RWPE2 (cell line): ENCODE results near the gene LDB2.

Experiments used
- ATAC-seq: fragments of 200-7000 bp; cut with Tn5 transposase; 3 replicates; pipeline ENCODE4 v1.9.1; 2021; ENCODE audit warnings: low read depth
- DNase-seq: peaks from one replicate; pipeline ENCODE4 v3.0.0-alpha.2; 2020; ENCODE audit warnings: low spot score
- H3K27ac ChIP-seq: fragments of 450-650 bp; 2 replicates; pipeline ENCODE4 v1.5.1; 2017; ENCODE audit warnings: mild to moderate bottlenecking; ENCODE audit not compliant: poor library complexity, severe bottlenecking
- H3K27me3 ChIP-seq: fragments of 250-450 bp; sonication (Bioruptor Pico); 2 replicates; pipeline ENCODE4 v1.5.1; 2021; ENCODE audit warnings: mild to moderate bottlenecking, moderate library complexity; ENCODE audit not compliant: insufficient read depth, poor library complexity, severe bottlenecking
- H3K36me3 ChIP-seq: fragments of 250-450 bp; sonication (Bioruptor Pico); 2 replicates; pipeline ENCODE4 v1.5.1; 2020; ENCODE audit warnings: low read depth, mild to moderate bottlenecking, moderate library complexity
- H3K4me1 ChIP-seq: fragments of 250-450 bp; sonication (Bioruptor Pico); 2 replicates; pipeline ENCODE4 v1.5.1; 2021; ENCODE audit warnings: mild to moderate bottlenecking, moderate library complexity; ENCODE audit not compliant: insufficient read depth, poor library complexity, severe bottlenecking
- H3K4me3 ChIP-seq: fragments of 250-450 bp; sonication (Bioruptor Pico); 2 replicates; pipeline ENCODE4 v1.5.1; 2021; ENCODE audit warnings: mild to moderate bottlenecking, moderate library complexity; ENCODE audit not compliant: severe bottlenecking
- H3K9me3 ChIP-seq: fragments of 250-450 bp; sonication (Bioruptor Pico); 2 replicates; pipeline ENCODE4 v1.5.1; 2021; ENCODE audit warnings: mild to moderate bottlenecking, moderate library complexity; ENCODE audit not compliant: severe bottlenecking
- TF ChIP-seq, protein P1 (sequence below): fragments of 450-650 bp; IDR thresholded peaks from one replicate; pipeline ENCODE4 v1.5.1; 2017; ENCODE audit warnings: mild to moderate bottlenecking, moderate library complexity; ENCODE audit not compliant: poor library complexity, severe bottlenecking

Gene LDB2

DNA sequence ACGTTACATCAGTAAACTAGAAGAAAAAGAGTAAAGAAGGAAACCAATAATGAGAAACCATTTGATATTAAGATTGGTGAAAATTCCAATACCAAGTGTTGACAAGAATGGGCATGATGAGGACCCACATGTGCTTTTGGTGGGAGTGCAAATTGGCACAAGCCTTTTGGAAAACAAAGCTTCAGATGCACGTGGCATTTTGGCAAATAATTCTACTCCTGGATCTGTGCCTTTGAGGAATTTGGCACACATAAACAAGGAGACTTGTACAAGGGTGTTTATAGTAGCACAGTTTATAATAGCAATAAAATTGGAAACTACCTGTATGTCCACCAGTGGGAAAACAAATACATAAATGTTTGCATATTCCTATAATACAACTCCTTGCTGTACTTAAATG is 347.9 kb downstream of the LDB2 start:
- Histone ChIP-seq H3K27ac (no peak overlapping the region), H3K4me3 (no peak overlapping the region), H3K27me3 (peaks cover 3% of the 10 kb centered on the region), H3K4me1 (no peaks in the 10 kb centered on the region), H3K36me3 (no peaks in the 10 kb centered on the region), H3K9me3 (no peaks in the 10 kb centered on the region)
- TF ChIP-seq, protein P1, sequence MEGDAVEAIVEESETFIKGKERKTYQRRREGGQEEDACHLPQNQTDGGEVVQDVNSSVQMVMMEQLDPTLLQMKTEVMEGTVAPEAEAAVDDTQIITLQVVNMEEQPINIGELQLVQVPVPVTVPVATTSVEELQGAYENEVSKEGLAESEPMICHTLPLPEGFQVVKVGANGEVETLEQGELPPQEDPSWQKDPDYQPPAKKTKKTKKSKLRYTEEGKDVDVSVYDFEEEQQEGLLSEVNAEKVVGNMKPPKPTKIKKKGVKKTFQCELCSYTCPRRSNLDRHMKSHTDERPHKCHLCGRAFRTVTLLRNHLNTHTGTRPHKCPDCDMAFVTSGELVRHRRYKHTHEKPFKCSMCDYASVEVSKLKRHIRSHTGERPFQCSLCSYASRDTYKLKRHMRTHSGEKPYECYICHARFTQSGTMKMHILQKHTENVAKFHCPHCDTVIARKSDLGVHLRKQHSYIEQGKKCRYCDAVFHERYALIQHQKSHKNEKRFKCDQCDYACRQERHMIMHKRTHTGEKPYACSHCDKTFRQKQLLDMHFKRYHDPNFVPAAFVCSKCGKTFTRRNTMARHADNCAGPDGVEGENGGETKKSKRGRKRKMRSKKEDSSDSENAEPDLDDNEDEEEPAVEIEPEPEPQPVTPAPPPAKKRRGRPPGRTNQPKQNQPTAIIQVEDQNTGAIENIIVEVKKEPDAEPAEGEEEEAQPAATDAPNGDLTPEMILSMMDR, result no peak
- ATAC-seq (no peak), DNase-seq (no peak)

DNA sequence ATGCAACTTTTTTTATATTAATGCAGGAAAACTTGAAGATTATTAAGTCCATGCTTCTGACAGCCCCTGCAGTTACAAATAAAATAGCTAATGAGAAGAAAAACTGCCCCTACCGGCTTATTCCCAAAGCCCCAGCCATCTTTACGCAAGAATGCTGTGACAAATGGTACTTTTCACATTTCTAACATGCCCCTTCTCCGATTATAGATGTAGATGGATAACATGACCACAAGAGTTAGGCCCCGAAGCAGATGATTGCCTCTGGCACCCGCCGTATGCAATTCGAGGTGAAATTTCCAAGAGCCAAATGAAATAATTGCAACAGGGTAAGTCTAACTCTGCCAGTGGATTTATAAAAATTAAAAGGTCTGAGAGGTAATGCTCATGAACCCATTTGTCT is 352.8 kb downstream of the LDB2 start:
- Histone ChIP-seq H3K4me3 (no peak overlapping the region), H3K27ac (no peak overlapping the region), H3K4me1 (no peaks in the 10 kb centered on the region), H3K36me3 (no peaks in the 10 kb centered on the region), H3K27me3 (peaks cover 7% of the 10 kb centered on the region), H3K9me3 (no peaks in the 10 kb centered on the region)
- DNase-seq (no peak), ATAC-seq (no peak)
- TF ChIP-seq, protein P1, result no peak

DNA sequence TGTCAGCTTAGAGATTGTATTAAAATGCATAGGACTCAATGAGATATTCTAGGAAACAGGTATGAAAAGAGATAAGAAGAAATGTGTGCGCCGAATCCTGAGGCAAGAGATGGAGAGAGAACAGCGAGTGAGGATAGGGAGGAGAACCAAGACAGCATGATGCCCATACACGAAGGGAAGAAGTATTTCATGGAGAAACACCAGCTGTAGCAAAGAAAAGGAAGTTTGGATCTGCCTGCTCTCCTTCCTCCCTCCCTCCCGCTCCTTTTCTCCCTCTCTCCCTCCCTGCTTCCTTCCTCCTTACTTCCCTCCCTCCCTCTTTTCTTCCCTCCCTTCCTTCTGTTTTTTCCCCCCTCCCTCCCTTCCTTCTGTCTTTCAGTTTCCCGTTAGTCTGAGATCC is 353.6 kb downstream of the LDB2 start:
- peaks cover 7% of the 10 kb centered on the region for H3K27me3 ChIP-seq
- H3K4me1 ChIP-seq, result no peaks in the 10 kb centered on the region
- H3K9me3 ChIP-seq, result no peaks in the 10 kb centered on the region
- DNase-seq (no peak), ATAC-seq (no peak)
- no peak overlapping the region for H3K4me3 ChIP-seq
- TF ChIP-seq, protein P1, result no peak
- H3K36me3 ChIP-seq, result no peaks in the 10 kb centered on the region
- H3K27ac ChIP-seq, result no peak overlapping the region

DNA sequence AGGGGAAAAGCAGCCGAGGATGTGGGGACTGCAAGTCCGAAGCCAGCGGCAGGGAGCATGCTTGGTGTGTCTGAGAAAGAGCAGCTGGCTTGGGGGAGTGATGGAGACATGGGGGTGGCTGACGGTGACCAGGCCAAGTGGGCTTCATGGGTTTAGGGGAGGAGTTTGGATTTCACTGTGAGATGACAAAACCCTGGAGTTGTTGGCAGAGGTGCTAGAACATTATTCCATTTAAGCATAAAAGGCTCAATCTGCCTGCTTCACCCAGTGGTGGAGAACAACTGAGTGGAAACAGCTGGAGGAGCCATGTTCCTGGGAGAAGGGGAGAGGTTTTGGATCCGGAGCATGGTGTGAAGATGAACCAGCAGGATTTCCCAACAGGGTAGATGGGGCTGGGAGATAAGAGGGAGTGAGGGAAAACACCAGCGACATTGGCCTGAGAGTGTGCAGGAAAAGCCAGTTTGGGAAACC is 354.2 kb downstream of the LDB2 start:
- H3K9me3 ChIP-seq, result no peaks in the 10 kb centered on the region
- no peak overlapping the region for H3K27ac ChIP-seq
- H3K4me3 ChIP-seq, result no peak overlapping the region
- no peaks in the 10 kb centered on the region for H3K36me3 ChIP-seq
- no peak for ATAC-seq
- no peaks in the 10 kb centered on the region for H3K4me1 ChIP-seq
- no peak for DNase-seq
- TF ChIP-seq, protein P1, result no peak
- H3K27me3 ChIP-seq, result peaks cover 7% of the 10 kb centered on the region

DNA sequence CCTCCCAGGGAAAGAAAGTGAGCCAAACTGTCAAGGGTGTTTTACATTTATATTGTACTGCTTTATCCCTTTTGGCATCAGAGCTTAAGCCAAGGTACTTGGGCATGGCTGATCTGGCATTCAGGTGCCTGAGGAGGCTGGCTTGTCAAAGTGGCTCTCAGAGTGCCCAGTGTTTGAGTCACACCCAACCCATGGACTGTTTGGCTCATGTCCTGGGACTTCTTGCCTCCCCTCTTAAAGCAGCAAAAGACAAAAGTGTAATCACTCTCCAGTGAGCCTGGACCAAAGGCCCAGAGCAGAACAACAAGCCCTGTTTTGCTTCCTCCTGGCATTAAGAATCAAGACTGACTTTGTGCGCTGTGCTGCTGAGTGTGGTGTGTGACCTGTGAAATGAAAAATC is 360.5 kb downstream of the LDB2 start:
- TF ChIP-seq, protein P1, result no peak
- H3K27me3 ChIP-seq, result no peaks in the 10 kb centered on the region
- ATAC-seq, result no peak
- no peak for DNase-seq
- H3K4me1 ChIP-seq, result no peaks in the 10 kb centered on the region
- no peak overlapping the region for H3K4me3 ChIP-seq
- no peaks in the 10 kb centered on the region for H3K9me3 ChIP-seq
- H3K27ac ChIP-seq, result no peak overlapping the region
- H3K36me3 ChIP-seq, result no peaks in the 10 kb centered on the region
